T-helper 17 cell (primary cell): ENCODE results near the gene LRCH2. TPM values are rescaled to one million over a fixed set of nuclear protein-coding genes. Genes with fewer than 3 reads are reported as not detected.

ENCODE experiments used
- ATAC-seq: fragments of 150-1000 bp; cut with Tn5 transposase; 2 replicates; pipeline ENCODE4 v1.10.0; 2021; ENCODE audit warnings: mild to moderate bottlenecking, moderate library complexity
- DNase-seq, 3 donors: peaks; one replicate each; pipeline versions ENCODE4 v3.0.0 to v3.0.0-alpha.2; 2020 to 2021
- H3K9me3 ChIP-seq: one replicate; pipeline ENCODE4 v1.7.0; 2013; ENCODE audit warnings: low read length, mild to moderate bottlenecking; ENCODE audit not compliant: control insufficient read depth, poor library complexity, severe bottlenecking
- H3K27ac Mint-ChIP-seq: one replicate; pipeline ENCODE4 v1.8.0; 2022; ENCODE audit warnings: mild to moderate bottlenecking, moderate library complexity, mixed read lengths
- H3K27me3 Mint-ChIP-seq: one replicate; pipeline ENCODE4 v1.8.0; 2022; ENCODE audit warnings: mixed read lengths
- H3K36me3 Mint-ChIP-seq: one replicate; pipeline ENCODE4 v1.8.0; 2022; ENCODE audit warnings: low read depth, mixed read lengths
- H3K4me1 Mint-ChIP-seq: one replicate; pipeline ENCODE4 v1.8.0; 2022; ENCODE audit warnings: mild to moderate bottlenecking, mixed read lengths
- H3K4me3 Mint-ChIP-seq: one replicate; pipeline ENCODE4 v1.8.0; 2022; ENCODE audit warnings: mild to moderate bottlenecking, moderate library complexity, mixed read lengths
- total RNA-seq, 4 donors: library from RNA in 2 of 4; stranded (reverse) in 2 of 4; gene quantifications; one replicate each; pipeline ENCODE4 v1.2.3 and lab custom pipeline; 2022 to 2026

Gene LRCH2
- total RNA-seq, 2 donors from 2014 or later = not detected

DNA sequence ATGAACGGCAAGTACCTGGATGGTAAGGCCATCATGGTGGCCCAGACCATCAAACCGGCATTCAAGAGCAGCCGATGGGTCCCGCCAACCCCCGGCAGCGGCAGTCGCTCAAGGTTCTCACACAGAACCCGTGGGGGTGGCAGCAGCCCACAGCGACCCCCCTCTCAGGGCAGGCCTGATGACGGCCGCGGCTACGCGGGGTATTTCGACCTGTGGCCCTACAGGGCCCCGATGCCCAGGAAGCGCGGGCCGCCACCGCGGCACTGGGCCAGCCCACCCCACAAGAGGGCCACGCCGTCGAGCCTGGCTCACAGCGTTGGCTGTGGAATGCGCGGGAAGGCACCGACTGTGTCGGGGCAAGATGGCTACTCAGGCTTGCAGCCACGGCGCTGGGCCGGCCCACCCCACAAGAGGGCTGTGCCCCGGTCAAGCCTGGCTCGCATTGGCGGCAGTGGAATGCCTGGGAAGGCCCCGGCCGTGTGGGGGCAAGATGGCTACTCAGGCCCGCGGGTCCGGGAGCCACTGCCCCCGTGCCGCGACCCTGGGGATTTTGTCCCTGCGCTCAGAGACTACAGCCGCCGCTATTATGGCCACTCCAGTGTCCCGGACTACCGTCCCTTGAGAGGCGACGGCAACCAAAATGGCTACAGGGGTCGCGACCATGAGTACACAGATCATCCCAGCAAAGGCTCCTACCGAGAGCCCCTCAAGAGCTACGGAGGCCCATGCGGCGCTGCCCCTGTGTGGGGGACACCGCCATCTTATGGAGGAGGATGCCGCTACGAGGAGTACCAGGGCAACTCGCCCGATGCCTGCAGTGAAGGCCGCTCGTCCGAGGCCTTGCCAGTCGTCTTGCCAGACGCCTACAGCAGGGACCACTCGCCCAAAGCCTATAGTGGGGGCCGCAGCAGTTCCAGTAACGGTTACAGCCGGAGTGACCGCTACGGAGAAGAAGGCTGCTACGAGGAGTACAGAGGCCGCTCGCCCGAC, 44.0 kb downstream of the LRCH2 start:
- H3K27me3 Mint-ChIP-seq = no peaks in the 10 kb centered on the region
- H3K4me1 Mint-ChIP-seq = no peaks in the 10 kb centered on the region
- H3K4me3 Mint-ChIP-seq = no peak overlapping the region
- DNase-seq (no peak), ATAC-seq (no peak)
- H3K36me3 Mint-ChIP-seq = no peaks in the 10 kb centered on the region
- no peaks in the 10 kb centered on the region for H3K9me3 ChIP-seq
- no peak overlapping the region for H3K27ac Mint-ChIP-seq

DNA sequence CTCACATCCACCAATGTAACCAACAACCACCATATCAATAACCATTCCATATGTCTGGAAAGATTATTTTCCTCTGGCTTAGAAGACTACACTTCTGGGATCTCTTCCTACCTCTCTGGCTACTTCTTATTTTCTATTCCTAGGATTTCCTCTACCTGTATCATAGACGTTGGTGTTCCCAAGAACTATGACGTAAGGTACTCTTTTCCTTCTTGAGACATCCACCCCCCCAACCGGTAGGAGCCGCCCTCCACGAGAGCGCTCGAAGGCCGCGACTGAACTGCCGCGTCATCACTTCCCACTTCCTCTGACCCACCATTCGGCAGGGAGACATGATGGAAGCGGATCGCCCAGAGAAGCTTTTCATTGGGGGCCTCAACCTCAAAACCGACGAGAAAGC, 44.8 kb downstream of the LRCH2 start, which contains the start of gene RBMXL3:
RBMXL3 (plus strand) TSS at position 301 of the 400 bp plus-strand sequence; CDS start at position 333, 32 bp downstream.
- Mint-ChIP-seq H3K27me3 (no peaks in the 10 kb centered on the region), H3K27ac (no peak within 1 kb of the TSS), H3K36me3 (no peaks in the 10 kb centered on the region), H3K4me3 (no peak within 1 kb of the TSS), H3K4me1 (no peaks in the 10 kb centered on the region)
- ATAC-seq (no peak), DNase-seq (no peak)
- H3K9me3 ChIP-seq = no peaks in the 10 kb centered on the region

DNA sequence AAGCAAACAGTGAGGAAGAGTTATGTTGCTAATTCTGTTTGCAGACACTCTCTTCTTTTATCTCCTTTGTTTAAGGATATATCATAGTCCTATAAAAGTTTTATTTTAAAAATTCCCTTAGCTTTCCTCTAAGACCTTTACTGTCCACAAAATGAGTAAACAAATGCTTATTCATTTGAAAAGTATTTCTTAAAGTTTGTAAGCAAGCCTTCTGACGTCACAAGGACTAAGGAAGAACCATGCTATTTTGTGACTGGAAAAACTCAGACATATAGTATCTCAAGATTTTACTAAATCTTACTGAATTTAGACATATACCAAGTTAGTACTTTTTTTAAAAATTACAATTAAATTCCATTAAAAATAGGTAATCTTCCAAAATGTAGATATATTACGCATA, 49.9 kb downstream of the LRCH2 start:
- H3K4me1 Mint-ChIP-seq = no peaks in the 10 kb centered on the region
- no peaks in the 10 kb centered on the region for H3K36me3 Mint-ChIP-seq
- no peak overlapping the region for H3K27ac Mint-ChIP-seq
- no peak for DNase-seq
- no peak for ATAC-seq
- no peak overlapping the region for H3K4me3 Mint-ChIP-seq
- H3K27me3 Mint-ChIP-seq = no peaks in the 10 kb centered on the region
- no peaks in the 10 kb centered on the region for H3K9me3 ChIP-seq

DNA sequence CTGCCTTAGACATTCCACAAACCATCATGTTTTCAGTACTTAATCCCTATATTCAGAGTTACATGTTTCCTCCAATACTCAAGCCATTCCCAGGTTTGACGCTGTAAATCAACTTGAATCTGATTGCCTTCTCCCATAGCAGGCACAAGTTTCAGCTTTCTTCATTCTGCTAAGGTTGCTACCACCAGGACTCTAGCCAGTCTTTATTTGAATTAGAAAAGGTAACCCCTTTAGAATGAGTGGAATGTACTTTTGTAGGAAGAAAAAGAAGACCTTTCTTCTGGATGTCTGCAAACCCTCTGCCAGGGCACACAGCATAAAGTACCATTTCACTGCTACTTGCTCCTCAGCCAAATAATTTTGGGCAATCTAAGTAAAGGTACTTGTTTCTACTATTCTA, 55.4 kb downstream of the LRCH2 start:
- H3K9me3 ChIP-seq = no peaks in the 10 kb centered on the region
- Mint-ChIP-seq H3K4me3 (no peak overlapping the region), H3K27me3 (no peaks in the 10 kb centered on the region), H3K4me1 (no peaks in the 10 kb centered on the region), H3K27ac (no peak overlapping the region), H3K36me3 (no peaks in the 10 kb centered on the region)
- no peak for DNase-seq
- no peak for ATAC-seq

DNA sequence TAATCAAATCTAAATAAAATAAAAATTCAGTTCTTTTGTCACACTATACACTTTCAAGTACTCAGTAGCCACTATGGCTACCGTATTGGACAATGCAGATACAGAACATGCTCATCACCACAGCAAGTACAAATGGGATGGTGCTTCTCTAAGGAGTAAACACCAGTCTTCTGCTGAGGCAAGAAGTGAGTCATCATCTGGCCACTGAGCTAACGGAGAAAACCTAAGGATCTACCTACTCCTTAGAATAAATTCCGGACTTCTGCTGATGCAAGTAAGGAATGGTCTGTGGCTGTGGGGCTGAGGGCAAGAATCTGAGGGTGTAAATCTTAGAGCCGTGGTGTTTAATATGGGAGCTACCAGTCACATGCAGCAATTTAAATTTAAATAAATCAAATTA, 56.0 kb downstream of the LRCH2 start:
- H3K27me3 Mint-ChIP-seq = no peaks in the 10 kb centered on the region

DNA sequence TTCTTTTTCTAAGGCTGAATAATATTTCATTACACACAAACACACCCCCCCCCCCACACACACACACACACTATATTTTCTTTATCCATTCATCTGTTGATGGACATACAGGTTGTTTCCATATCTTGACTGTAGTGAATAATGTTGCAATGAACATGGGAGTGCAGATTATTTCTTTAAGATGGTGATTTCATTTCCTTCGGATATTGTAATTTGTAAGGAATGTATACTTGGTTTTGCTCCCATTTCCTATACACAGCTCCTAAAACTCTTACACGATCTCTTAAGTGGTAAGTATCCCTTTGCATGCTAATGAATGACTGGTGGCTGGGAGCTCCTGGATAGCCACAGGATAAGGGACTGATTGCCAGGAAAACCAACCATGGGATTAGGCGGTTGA, 59.3 kb downstream of the LRCH2 start:
- H3K4me1 Mint-ChIP-seq = no peaks in the 10 kb centered on the region
- H3K27me3 Mint-ChIP-seq = no peaks in the 10 kb centered on the region
- ATAC-seq = no peak
- no peak overlapping the region for H3K27ac Mint-ChIP-seq
- H3K9me3 ChIP-seq = no peaks in the 10 kb centered on the region
- H3K4me3 Mint-ChIP-seq = no peak overlapping the region
- H3K36me3 Mint-ChIP-seq = no peaks in the 10 kb centered on the region
- DNase-seq = no peak

More for the DNA sequence above, 56.0 kb downstream of the LRCH2 start:
- DNase-seq (no peak), ATAC-seq (no peak)
- H3K4me3 Mint-ChIP-seq = no peak overlapping the region
- H3K9me3 ChIP-seq = no peaks in the 10 kb centered on the region
- no peak overlapping the region for H3K27ac Mint-ChIP-seq
- no peaks in the 10 kb centered on the region for H3K4me1 Mint-ChIP-seq
- no peaks in the 10 kb centered on the region for H3K36me3 Mint-ChIP-seq

DNA sequence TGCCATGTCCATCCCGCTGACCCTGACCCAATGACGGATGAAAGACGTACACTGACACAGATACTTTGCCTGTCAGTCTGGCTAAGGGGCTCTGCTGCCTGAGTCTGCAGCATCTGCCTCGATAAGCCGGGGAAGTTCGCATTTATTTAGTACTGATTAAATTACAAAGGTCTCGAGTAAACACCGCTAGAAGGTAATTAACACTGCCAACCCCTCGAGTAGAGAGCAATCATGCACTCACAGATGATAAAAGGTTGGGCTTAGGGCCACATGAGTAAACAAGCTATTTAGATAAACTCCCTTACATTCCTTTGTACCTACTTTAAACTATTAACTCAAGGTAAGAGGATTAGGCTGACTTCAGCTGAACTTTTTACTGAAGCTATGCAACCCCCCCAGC, 60.7 kb downstream of the LRCH2 start:
- no peaks in the 10 kb centered on the region for H3K9me3 ChIP-seq
- H3K27ac Mint-ChIP-seq = no peak overlapping the region
- no peaks in the 10 kb centered on the region for H3K4me1 Mint-ChIP-seq
- no peak for ATAC-seq
- no peak overlapping the region for H3K4me3 Mint-ChIP-seq
- DNase-seq = no peak
- no peaks in the 10 kb centered on the region for H3K27me3 Mint-ChIP-seq
- no peaks in the 10 kb centered on the region for H3K36me3 Mint-ChIP-seq

DNA sequence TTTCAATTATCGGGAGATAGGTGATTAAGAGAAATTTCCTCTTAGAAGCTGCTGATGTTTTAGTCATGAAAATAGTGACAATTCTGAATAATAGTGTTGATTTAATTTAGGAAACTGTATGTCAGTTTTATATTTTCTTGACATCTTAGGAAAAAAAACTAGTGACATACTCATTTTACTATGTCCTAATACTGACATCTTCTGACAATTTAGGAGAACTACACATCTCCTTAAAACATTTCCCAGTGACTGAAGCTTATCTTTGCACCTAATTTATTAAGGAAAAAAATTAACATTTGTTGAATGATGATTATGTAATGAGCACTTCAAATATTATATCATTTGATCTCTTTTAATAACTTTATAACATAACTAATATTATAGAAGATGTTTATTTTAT, 86.7 kb downstream of the LRCH2 start:
- no peaks in the 10 kb centered on the region for H3K4me1 Mint-ChIP-seq
- DNase-seq (no peak), ATAC-seq (no peak)
- H3K36me3 Mint-ChIP-seq = no peaks in the 10 kb centered on the region
- no peaks in the 10 kb centered on the region for H3K27me3 Mint-ChIP-seq
- H3K9me3 ChIP-seq = no peaks in the 10 kb centered on the region
- H3K27ac Mint-ChIP-seq = no peak overlapping the region
- H3K4me3 Mint-ChIP-seq = no peak overlapping the region

DNA sequence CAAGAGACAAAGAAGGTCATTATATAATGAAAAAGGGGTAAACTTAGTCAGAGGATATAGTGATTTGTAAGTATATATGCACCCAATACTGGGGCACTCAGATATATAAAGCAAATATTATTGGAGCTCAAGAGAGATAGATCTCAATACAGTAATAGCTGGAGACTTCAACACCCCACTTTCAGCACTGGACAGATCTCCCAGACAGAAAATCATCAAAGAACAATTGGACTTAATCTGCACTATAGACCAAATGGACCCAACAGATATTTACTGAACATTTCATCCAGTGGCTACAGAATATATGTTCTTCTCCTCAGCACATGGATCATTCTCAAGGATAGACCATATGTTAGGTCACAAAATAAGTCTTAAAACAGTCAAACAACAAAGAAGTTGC, 91.8 kb downstream of the LRCH2 start:
- H3K9me3 ChIP-seq = no peaks in the 10 kb centered on the region
- H3K27ac Mint-ChIP-seq = no peak overlapping the region
- H3K4me3 Mint-ChIP-seq = no peak overlapping the region
- no peaks in the 10 kb centered on the region for H3K36me3 Mint-ChIP-seq
- H3K4me1 Mint-ChIP-seq = no peaks in the 10 kb centered on the region
- no peaks in the 10 kb centered on the region for H3K27me3 Mint-ChIP-seq
- DNase-seq (no peak), ATAC-seq (no peak)

DNA sequence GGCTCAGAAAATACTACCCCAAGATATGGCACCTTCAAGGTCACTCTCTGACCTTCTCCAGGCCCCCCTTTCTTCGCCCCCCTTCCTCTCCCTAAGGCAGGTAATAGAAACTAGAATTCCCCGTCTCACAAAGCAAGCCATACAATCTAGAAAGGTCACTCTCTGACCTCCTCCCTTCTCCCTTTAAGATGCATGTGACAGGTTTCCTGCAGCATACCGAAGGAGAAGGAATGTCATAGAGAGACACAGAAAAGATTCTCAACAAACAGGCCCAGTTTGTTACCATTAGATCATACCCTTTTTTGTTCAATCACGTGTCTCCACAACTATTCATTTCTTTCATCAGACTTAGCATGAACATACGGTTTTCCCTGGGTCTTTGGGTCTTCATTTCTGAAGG, 95.9 kb downstream of the LRCH2 start:
- no peaks in the 10 kb centered on the region for H3K9me3 ChIP-seq
- ATAC-seq (no peak), DNase-seq (no peak)
- Mint-ChIP-seq H3K36me3 (no peaks in the 10 kb centered on the region), H3K4me3 (no peak overlapping the region), H3K27ac (no peak overlapping the region), H3K4me1 (no peaks in the 10 kb centered on the region), H3K27me3 (no peaks in the 10 kb centered on the region)

DNA sequence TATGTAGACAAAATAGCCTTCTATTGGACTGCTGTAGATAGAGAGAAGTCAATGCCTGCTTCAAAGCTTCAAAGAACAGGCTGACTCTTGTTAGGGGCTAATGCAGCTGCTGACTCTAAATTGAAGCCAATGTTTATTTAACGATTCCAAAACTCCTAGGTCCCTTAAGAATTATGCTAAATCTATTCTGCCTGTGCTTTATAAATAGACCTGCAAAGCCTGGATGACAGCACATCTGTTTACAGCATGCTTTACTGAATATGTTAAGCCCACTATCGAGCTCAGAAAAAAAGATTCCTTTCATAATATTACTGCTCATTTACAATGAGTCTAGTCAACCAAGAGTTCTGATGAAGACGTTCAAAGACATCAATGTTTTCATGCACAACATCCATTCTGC, 99.5 kb downstream of the LRCH2 start:
- no peak overlapping the region for H3K27ac Mint-ChIP-seq
- H3K36me3 Mint-ChIP-seq = no peaks in the 10 kb centered on the region
- H3K27me3 Mint-ChIP-seq = no peaks in the 10 kb centered on the region
- H3K9me3 ChIP-seq = no peaks in the 10 kb centered on the region
- ATAC-seq (no peak), DNase-seq (no peak)
- no peaks in the 10 kb centered on the region for H3K4me1 Mint-ChIP-seq
- no peak overlapping the region for H3K4me3 Mint-ChIP-seq

DNA sequence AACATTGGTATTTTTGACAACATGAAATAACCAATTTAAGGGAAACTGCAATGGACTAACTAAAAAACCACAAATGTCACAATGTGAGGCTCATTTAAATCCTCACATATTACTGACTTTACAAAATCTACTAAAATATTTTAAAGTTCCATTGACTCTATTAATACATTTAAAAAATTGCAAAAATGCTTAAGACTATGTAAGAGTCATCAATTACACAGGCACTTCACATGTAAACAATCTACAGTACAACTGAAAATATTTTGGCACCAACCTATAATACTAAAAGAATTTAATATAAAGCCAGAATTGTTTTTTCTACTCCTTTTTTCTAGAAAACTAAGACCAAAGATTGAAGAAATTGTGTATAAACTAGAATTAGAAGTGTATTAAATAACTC, 121.5 kb downstream of the LRCH2 start:
- DNase-seq (no peak), ATAC-seq (no peak)
- no peaks in the 10 kb centered on the region for H3K27me3 Mint-ChIP-seq
- H3K36me3 Mint-ChIP-seq = no peaks in the 10 kb centered on the region
- H3K9me3 ChIP-seq = no peaks in the 10 kb centered on the region
- H3K27ac Mint-ChIP-seq = no peak overlapping the region
- no peaks in the 10 kb centered on the region for H3K4me1 Mint-ChIP-seq
- H3K4me3 Mint-ChIP-seq = no peak overlapping the region

DNA sequence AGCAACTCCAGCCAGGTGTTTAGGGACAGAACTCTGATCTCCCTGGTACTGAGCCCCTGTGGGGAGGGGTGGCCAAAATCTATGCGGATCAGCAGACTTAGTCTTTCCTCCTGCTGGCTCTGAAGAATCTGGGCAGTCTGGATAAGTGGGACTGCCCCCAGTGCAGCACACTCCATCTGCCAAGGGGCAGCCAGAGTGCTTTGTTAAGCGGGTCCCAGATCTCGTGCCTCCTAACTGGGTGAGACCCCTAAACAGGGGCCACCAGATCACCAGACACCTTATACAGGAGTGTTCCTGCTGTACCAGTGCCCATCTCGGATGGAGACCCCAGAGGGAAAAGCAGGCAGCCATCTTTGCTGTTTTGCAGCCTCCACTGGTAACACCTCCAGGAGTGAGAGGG, 135.0 kb downstream of the LRCH2 start:
- no peaks in the 10 kb centered on the region for H3K27me3 Mint-ChIP-seq
- H3K27ac Mint-ChIP-seq = no peak overlapping the region
- H3K4me3 Mint-ChIP-seq = no peak overlapping the region
- DNase-seq (no peak), ATAC-seq (no peak)
- H3K4me1 Mint-ChIP-seq = no peaks in the 10 kb centered on the region
- no peaks in the 10 kb centered on the region for H3K9me3 ChIP-seq
- no peaks in the 10 kb centered on the region for H3K36me3 Mint-ChIP-seq

DNA sequence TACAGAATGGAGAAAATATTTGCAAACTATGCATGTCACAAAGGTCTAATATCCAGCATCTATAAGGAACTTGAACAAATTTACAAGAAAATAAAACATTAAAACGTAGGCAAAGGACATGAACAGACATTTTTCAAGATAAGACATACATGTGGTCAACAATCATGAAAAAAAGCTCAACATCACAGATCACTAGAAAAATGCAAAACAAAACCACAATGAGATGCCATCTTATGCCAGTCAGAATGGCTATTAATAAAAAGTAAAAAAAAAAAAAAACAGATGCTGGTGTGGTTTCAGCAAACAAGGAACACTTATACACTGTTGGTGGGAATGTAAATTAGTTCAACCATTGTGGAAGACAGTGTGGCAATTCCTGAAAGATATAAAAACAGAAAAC, 140.7 kb downstream of the LRCH2 start:
- Mint-ChIP-seq H3K4me3 (no peak overlapping the region), H3K27me3 (no peaks in the 10 kb centered on the region), H3K27ac (no peak overlapping the region), H3K36me3 (no peaks in the 10 kb centered on the region), H3K4me1 (no peaks in the 10 kb centered on the region)
- DNase-seq = no peak
- no peaks in the 10 kb centered on the region for H3K9me3 ChIP-seq
- no peak for ATAC-seq
